Glomerular visceral epithelial cell (primary cell): ENCODE results near the gene LRP1.
A peak's percentile ranks its signal among the peaks of the same experiment; 100 is the strongest.

Experiments used
- DNase-seq: peaks from one replicate; pipeline ENCODE4 v3.0.0-alpha.2; 2016; ENCODE audit errors: extremely low spot score

Gene LRP1

GRCh38 chr12:57236201-57236924, 108.1 kb downstream of the LRP1 start:
- no peak for DNase-seq

DNA sequence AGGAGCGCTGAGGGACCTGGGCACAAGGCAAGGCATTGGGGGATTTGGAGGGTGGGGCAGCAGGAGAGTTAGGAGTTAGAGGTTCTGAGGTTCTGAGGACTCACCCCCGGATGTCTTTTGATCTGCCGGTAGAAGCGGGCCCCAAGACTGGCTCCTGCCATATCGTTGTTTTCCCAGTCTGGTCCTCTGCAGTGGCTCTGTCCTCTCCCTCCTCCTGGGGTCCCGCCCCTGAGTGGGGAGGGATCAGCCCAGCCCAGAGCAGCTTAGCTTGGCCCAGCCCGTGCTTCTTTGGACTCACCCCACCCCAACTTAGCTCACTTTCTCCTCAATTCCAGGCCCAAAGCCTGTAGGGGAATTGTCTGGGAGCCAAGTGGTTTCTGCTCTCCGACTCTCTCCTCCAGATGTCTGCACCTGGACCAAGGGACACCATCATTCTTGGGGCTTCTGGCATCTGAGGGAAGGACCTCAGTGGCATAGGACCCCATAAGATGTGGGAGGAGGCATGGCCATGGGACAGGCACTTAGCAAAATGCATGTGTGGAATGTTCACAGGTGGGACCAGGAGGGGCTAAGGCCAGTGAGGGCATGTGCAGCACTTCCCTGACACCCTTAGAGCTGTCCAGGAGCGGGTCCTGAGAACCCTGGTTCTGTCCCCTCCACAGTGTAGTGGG, 108.8 kb downstream of the LRP1 start:
- DNase-seq, result no peak

- no peak for DNase-seq
Measured at GRCh38 chr12:57237596-57237931, 109.3 kb downstream of the LRP1 start.

DNA sequence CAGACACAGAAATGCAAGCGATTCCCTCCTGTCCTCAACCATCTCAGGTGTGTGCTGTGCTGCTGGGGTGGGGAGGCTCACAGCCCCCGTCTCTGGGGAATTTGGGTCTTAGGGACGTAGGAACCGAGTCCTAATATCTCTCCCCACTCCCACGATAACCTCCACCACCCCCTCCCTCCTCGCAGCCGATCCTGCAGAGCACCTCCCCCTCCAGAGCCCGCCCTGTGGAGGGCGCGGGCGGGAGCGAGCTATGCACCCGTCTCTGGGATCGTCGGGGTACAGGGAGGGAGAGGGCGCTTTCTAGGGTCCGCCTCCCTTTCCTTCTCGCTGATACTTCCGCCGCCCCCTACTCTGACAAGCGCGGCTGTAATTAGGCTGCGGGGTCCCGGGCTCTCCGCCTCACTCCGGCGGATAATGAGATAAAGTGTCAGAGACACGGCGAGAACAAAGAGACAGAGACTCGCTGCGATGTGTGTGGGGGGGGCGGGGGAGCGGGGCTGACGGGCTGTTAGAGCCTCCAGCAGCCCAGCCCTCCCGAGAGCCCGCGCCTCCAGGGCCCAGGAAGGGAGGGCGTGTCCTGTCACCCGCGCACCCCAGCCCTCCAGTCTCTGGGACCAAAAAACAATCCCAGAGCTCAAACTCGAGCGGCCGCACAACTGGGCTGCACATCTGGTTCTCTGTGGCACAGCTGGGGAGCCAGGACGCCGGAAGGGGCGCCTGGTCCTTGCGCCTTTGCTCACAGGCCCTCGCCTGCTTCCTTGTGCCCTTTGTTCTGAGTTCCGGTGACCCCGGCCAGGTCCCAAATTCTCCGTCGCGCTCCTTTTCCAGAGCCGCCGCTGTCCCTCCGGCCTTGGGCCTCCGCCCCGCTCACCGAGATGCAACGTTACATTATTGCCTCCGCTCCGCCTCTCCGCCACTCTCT, 109.9 kb downstream of the LRP1 start:
- no peak for DNase-seq

DNA sequence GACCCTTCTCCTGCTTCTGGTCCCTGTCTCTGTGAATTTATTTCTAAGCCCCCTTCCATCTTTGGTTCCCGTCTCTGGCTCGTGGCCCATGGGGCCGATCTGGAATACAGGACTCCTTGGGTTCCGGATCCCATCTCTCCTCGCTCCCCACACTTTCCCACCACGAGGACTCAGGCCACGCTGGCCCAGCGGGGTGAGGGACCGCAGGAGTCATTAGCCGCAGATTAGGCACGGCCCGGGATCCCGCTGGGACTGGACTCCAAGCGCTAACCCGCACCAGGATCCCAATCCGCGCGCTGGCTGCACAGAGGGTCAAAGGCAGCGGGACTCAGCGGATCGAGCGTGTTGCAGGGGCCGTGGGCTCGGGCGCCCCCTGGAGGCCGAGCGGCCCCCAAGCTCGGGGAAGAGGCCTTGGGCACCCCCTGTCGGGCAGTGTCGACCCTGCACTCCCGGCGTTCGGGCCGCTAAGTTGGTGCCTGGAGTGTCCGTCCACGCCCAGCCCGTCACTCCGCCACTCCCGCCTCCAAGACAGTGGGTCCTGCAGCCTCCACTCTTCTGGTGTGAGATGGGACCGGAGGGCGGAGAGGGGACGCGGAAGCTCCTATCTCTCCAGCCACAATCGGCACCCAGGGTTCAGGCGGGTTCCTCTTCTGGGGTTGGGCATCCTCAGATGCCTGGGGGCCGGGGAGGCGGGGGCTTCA, 110.7 kb downstream of the LRP1 start:
- DNase-seq, result peak; percentile 89

- no peak for DNase-seq
Measured at GRCh38 chr12:57239587-57240065, 111.3 kb downstream of the LRP1 start.

- no peak for DNase-seq
Measured at GRCh38 chr12:57240066-57240921, 112.0 kb downstream of the LRP1 start.

DNA sequence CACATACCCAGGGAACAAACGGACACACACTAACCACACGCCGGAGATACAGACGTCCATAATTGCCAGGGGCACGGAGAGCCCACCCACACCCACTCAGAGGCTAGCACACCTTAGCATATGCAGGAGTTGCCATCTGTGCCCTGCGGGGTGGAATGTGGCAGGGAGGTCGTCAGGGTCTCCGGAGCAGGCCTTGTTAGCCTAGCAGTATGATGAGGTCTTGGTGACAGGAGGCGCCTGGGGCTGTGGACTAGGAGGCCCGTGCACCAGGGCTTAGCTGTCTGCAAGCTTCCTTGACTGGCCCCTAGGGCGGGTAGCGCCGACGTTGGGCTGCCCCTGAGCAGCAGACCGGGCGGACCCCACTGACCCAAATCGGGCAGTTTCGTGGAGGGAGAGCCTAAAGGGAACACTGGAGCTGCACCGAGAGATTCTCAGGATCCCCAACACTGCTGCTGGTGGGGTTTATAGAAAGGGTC, 112.7 kb downstream of the LRP1 start:
- no peak for DNase-seq

DNA sequence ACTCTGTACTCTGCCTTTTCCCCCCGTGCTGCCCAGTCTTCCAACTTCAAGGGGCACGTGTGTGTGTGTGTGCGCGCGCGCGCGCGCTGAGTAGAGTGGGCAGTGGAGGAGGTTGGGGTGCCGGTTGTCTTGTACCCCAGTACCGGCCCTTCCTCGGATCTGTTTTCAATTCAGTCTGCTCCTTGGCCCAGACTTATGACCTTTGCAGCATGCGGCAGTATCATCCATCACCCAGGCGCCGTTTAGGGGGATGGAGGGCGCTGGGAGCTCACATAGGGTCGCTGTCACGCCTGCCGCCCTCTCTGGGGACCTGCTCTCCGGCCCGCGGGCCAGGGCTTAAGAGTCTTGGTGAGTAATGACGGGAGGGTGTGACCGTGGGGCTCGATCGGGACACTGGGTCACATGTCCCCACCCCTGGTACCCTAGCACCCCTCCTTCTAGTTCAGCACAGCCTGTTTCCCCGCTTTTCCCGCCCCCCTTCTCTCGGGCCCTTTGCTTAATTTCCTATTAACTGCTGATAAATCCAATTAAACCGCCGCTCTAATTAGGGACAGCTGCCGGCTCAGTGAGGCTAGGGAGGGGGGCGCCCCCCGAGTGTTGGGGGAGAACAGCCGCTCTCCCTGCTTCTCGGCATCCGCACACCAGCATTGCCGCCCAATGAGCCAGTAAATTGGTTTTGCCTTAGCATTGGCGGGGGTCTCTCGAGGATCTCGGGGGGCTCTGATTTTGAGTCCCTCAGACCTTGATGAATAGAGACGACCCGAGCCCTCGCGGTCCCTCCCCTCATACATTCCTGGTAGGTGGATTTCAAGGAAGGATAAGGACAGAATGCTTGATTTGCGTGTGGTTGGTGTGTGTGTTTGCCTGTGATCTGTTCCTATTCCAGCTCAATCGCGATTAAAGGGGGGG, 113.4 kb downstream of the LRP1 start:
- DNase-seq, result no peak

- DNase-seq, result no peak
Measured at GRCh38 chr12:57242329-57242690, 114.0 kb downstream of the LRP1 start.

DNA sequence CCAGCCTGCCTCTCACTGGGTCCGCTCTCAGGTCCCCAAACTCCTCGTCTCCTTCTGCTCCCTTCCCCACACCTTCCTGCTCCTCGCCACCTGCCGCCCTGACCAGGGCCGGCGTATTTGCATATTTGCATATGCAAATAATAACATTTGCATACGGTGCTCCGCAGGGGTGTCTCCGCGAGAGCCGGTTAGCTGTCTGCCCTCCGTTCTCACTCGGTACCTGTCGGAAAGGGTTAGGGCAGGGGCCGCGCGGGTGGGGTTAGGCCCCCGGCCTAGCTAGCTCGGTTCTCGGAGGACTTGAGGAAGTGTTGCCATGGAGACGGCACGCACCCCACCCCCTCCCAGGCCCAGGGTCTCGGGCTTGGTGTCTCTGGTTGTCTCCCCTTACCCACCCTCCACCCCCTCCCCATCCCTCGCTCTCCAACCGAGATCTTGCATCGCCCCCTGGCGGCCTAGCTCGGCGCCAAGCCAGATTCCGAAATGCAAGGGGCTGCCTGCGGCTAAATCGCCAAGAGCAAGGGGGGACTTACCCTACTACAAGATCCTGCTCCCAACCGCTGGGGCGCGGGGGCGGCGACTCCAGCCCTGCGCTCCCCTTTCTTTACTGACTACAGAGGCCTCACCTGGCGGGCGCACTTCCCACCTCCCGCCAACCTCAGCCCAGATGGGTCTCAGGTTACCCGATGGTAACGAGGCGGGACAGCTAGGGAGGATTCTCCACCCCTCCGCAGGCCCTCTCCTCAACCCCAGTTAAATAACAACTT, 114.6 kb downstream of the LRP1 start:
- peak; percentile 40 for DNase-seq

- DNase-seq, result peak; percentile 63
Measured at GRCh38 chr12:57243521-57244311, 115.4 kb downstream of the LRP1 start.

- no peak for DNase-seq
Measured at GRCh38 chr12:57244312-57244696, 116.0 kb downstream of the LRP1 start.

DNA sequence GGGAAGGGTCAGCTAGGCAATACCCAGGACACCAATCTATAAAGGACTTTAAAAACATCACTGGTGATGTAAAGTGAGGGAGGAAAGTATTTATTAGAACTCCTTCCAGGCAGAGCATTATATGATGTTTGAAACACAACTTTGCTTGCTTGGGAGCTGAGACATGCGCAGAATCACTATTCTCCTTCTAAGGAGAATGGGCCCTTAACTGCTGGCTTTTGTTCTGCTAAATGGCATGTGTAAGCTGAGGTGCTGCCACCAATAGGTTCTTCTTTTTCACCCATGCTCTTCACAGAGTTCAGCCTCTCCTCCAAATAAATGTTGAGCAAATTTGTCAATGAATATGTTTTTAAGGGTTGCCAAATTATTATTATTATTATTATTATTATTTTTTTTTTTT, 118.8 kb downstream of the LRP1 start:
- no peak for DNase-seq

GRCh38 chr12:57248934-57249742, 120.9 kb downstream of the LRP1 start:
- no peak for DNase-seq

DNA sequence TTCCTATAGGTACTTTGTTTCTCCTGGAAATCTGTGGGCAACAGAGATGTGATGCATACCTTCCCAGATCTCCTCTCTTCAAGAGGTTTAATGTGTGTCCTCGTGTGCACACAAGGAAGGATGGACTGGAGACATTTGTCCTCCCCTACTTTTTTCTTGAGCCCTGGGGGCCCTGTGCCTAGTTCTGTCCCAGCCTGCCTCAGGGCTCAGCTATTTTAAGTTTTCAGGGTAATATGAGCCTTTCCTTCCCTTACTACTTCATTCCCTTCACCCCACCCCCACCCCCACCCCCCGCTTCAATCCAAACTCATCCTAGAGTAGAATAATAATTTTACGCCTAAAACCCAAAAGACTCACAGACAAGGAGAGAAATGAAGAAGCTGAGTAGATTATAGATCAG, 122.3 kb downstream of the LRP1 start:
- DNase-seq, result no peak

- no peak for DNase-seq
Measured at GRCh38 chr12:57250956-57251355, 122.7 kb downstream of the LRP1 start, which contains the start of gene STAC3. Gene STAC3, minus strand, starts transcription at chr12:57251187. Its CDS starts 1,551 bp downstream, at chr12:57249636.
